Neutrophil (primary cell): ENCODE data around the gene PAX5.

ENCODE experiments used
- H3K27ac ChIP-seq: fragments of 200-600 bp; sonication (generic); 2 replicates; pipeline ENCODE4 v1.5.1; 2016; ENCODE audit warnings: mild to moderate bottlenecking, moderate library complexity
- H3K27me3 ChIP-seq: fragments of 200-600 bp; sonication (generic); 2 replicates; pipeline ENCODE4 v1.6.0; 2016; ENCODE audit warnings: mild to moderate bottlenecking
- H3K36me3 ChIP-seq: fragments of 200-600 bp; sonication (generic); 2 replicates; pipeline ENCODE4 v1.5.1; 2017
- H3K4me1 ChIP-seq, 2 experiments: fragments of 200-600 bp in 1 of 2; sonication (generic) in 1 of 2; 1 replicate in 1 of 2; 2 replicates in 1 of 2; pipeline versions ENCODE4 v1.5.1 to v1.6.1; 2013 to 2016; ENCODE audit warnings: low read depth in 1 of 2, low read length in 1 of 2, mild to moderate bottlenecking in 1 of 2, moderate library complexity in 1 of 2; ENCODE audit not compliant: control insufficient read depth in 1 of 2, insufficient read depth in 1 of 2
- H3K4me3 ChIP-seq, 2 experiments: fragments of 200-600 bp in 1 of 2; sonication (generic) in 1 of 2; 1 replicate in 1 of 2; 2 replicates in 1 of 2; pipeline ENCODE4 v1.5.1; 2013 to 2016; ENCODE audit warnings: low read depth in 1 of 2, low read length in 1 of 2, mild to moderate bottlenecking in 1 of 2, moderate library complexity in 1 of 2
- H3K9me3 ChIP-seq: fragments of 200-600 bp; sonication (generic); 2 replicates; pipeline ENCODE4 v1.5.1; 2016
- TF ChIP-seq, protein P1 (sequence below): fragments of 200-600 bp; sonication (generic); IDR thresholded peaks from 2 replicates; pipeline ENCODE4 v1.5.1; 2016; ENCODE audit warnings: antibody characterized with exemption

The PAX5 gene

DNA sequence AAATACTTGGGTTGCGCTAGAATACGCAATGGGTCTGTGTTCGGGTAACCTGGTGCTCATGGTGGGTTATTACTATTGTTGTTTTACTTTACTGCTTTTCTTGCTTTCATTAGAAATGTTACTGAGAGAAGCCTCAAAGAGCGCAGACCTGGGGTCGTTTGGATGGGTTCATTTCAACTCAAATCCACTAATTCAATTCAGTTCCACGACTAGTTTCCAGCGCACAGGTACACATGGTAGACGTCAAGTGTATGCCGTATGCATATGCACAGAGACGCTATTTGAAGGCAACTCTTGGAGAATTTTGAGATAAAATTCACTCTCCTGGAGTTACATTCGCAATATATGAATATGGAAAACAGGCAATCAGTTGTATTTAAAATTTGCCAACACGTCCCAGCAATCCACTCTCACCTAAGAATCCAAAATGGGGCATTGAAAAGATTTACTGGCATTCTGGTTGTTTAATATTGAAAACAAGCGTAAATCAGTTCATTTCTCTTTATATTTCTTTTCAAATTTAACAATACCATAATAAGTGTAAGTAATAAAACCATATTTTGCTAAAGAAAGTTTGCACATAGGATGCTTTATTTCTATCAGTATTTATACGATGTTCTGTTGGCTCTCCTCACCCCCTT lies 4.4 kb upstream of the PAX5 start:
- Histone ChIP-seq H3K4me1 (peaks cover 39 to 41% of the 10 kb centered on the region in 2 experiments), H3K36me3 (no peaks in the 10 kb centered on the region), H3K4me3 (peak overlapping the region in 1 of 2 experiments; percentile 52), H3K27ac (no peak overlapping the region), H3K27me3 (peaks cover 100% of the 10 kb centered on the region), H3K9me3 (no peaks in the 10 kb centered on the region)
- TF ChIP-seq, protein P1, sequence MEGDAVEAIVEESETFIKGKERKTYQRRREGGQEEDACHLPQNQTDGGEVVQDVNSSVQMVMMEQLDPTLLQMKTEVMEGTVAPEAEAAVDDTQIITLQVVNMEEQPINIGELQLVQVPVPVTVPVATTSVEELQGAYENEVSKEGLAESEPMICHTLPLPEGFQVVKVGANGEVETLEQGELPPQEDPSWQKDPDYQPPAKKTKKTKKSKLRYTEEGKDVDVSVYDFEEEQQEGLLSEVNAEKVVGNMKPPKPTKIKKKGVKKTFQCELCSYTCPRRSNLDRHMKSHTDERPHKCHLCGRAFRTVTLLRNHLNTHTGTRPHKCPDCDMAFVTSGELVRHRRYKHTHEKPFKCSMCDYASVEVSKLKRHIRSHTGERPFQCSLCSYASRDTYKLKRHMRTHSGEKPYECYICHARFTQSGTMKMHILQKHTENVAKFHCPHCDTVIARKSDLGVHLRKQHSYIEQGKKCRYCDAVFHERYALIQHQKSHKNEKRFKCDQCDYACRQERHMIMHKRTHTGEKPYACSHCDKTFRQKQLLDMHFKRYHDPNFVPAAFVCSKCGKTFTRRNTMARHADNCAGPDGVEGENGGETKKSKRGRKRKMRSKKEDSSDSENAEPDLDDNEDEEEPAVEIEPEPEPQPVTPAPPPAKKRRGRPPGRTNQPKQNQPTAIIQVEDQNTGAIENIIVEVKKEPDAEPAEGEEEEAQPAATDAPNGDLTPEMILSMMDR: no peak

DNA sequence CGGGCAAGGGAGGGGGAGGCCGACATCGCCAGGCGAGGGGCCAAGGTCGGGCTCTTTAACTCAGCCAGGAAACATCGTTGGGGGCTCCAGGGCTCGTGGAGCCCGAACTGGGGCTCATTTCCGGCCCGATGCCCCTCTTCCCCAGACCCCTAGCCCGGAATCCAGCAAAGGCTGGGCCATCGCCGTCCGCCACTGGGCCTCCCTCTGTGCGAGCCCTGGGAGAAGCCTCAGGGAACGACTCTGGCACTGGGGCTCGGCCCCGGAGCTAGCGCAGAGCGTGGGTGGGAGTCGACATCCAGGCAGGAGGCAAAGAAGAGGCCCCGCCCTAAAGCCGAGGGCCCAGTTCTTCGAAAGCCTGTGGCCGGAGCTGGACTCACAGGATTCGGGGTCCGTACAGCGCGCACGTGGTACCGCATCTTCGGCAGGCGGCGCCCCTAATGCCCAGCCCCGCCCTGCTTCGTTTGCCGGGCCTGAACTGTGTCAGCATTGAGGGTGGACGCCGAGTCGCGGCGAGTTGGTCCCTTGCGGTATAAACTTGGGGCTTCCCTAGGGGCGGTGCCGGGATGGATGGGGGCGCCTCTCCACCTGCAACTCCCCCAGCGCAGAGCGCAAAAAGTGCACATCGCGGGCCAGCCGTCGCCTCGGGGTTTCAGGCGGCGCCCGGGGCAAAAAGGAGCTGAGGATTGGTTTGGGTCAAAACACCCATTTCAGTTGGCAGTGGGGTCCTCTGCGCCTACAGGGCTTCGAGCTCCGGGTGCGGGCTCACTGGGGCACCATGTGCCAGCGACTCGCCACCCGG lies 3.6 kb upstream of the PAX5 start:
- Histone ChIP-seq H3K36me3 (no peaks in the 10 kb centered on the region), H3K9me3 (no peaks in the 10 kb centered on the region), H3K27me3 (peaks cover 100% of the 10 kb centered on the region), H3K27ac (no peak overlapping the region), H3K4me3 (peak overlapping the region; percentile 52 to 54), H3K4me1 (peaks cover 39 to 41% of the 10 kb centered on the region in 2 experiments)
- TF ChIP-seq, protein P1: no peak

DNA sequence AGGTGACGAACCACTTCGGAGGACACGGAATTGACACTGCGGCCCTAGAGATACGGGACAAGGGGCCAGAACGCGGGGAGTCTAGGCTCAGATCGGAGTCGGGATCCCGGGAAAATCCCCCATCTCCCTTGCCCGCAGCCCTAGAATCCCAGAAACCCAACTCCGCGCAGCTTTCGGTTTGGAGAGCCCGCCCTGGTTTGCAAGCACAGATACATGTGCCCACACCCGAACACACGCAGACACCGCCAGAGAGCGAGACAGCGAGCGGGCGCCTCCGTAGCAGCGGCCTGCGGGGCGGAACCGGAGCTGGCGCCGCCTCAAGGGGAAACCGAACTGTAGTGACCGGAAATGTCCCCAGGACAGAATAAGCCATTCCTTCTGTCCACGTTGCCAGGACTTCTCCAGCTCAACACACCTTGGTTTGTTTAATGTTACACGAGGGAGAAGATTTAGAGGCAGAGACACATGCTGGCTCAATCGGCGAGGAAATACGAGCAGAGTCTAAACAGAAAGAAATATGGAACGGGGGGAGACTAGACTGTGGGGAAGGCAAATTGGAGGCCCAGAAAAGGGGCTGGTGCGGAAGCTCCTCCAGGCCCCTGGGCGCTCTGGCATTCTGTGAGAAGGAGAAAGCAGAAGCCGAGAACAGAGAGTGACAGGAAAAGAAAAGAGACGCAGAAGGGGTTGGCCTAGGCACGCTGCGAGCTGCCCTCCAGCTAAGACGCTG lies 2.9 kb upstream of the PAX5 start:
- Histone ChIP-seq H3K36me3 (no peaks in the 10 kb centered on the region), H3K4me3 (peak overlapping the region; percentile 52 to 54), H3K27ac (no peak overlapping the region), H3K27me3 (peaks cover 100% of the 10 kb centered on the region), H3K4me1 (peaks cover 39 to 41% of the 10 kb centered on the region in 2 experiments), H3K9me3 (no peaks in the 10 kb centered on the region)
- TF ChIP-seq, protein P1: no peak

DNA sequence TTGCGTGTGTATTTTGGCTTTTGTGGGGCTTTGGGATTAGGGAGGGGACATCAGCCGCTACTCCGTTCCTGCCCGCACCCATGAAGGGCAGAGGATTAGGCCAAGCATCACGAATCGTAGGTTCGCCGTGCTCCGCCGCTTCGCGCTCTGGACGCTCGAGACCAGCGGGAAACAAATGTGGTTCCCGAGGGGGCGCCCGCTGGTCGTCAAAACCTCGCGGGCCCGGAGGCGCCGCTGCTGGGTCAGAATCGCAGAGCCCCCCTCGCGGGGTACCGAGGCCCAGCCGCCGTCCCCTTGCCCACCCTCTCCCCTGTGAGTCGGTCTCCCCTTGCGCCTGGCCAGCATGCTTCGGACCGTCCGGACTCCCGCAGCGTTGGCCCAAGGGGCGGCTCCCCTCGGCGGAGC lies 2.3 kb upstream of the PAX5 start:
- H3K27me3 ChIP-seq: peaks cover 100% of the 10 kb centered on the region

More for the DNA sequence above, 2.3 kb upstream of the PAX5 start:
- Histone ChIP-seq H3K9me3 (no peaks in the 10 kb centered on the region), H3K36me3 (no peaks in the 10 kb centered on the region), H3K27ac (no peak overlapping the region), H3K4me3 (peak overlapping the region; percentile 52 to 54), H3K4me1 (peaks cover 39 to 41% of the 10 kb centered on the region in 2 experiments)
- TF ChIP-seq, protein P1: no peak
